ENCODE measurements around the gene CNKSR3. TPM values are rescaled to one million over a fixed set of nuclear protein-coding genes. Genes with fewer than 3 reads are reported as not detected.
"Not testable (repeated sequence)": the region's sequence is repeated elsewhere in the genome, so short reads cannot be mapped to it uniquely, and the experiment has no call there.

CNKSR3 gene
- polyA plus RNA-seq (2014; cell fraction: cytosol; rRNA removed): 0.56 TPM in 1 of 2 replicates, not detected in the other
- polyA plus RNA-seq (2014; cell fraction: nucleus; rRNA removed): 0.10 and 0.58 TPM in 2 replicates

DNA sequence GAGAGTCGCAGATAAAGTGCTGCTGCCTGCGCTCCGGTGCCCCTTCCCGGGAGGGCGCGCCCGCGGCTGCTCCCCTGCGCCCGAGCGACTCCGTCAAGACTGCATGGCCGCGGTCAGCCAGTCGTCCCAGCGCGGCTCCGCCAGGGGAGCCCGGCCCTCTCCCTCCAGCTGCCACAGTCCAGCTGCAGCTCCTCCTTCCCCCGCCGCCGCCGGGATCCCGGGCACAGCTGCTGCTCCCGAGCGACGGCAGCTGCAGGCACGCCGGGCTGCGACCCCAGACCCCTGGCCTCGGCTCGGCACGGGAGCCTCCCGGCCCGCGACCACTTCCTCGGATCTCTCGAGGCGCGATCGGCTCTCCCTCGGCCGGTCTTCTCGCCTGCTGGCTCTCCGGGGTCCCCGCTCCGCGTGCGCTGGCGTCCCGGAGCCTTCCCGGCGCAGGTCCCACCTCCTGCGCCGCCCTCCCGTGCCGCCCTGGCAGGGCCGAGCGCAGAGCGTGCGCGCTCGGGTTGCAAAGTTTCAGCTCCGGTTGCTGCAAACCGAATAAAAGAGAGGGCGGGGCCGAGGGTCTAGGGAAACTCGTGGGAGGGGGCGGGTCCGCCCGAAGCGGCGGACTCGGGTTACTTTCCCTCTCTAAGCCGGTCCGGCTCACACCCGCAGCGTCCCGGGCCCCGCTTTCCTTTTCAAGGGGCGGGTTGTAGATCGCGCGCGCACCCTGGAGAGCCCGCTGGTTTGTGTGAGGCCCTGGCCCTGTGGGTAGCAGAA is at the start of gene CNKSR3:
CNKSR3 (minus strand) TSS at position 542 of the 762 bp plus-strand sequence. CDS start 571 bp downstream, outside the sequence.
- DNase-seq (ENCODE audit: low spot score): peak; percentile 65

DNA sequence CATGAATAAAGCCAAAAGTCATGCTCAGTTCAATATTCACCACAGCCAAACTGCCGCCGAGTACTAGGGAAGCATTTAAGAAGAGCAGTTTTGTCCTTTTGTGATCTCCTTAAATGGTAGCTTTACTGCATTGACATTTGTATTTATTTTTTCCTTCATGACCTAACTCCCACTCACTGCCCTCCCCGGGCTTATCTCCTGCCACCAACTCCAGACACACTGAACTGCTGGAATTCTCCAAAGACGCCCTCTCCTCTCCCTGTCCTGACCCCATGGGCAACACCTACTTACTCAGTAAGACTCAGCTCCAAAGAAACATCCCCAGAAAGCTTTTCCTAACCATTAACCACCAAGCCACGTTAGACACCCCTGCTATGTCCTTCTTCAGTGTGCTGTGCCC is 48.5 kb upstream of the CNKSR3 start:
- DNase-seq (ENCODE audit: low spot score): no peak

DNA sequence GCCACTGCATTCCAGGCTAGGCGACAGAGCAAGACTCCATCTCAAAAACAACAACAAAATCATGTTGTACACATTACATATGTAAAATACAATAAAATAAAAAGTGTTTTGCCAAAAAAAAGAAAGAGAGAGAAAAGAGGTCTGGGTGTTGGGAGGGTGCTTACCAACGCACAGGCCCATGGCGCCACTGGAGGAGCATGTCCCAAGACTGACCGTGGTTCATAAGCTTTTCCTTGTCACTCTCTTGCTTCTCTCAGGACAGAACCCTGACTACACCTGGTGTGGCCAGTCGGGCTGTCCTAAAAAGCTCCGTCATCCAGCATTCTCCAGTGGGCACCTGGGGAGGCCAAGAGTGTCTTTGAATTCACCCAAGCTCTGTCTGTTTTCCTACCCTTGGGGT is 48.0 kb upstream of the CNKSR3 start:
- no peak for DNase-seq (ENCODE audit: low spot score)

DNA sequence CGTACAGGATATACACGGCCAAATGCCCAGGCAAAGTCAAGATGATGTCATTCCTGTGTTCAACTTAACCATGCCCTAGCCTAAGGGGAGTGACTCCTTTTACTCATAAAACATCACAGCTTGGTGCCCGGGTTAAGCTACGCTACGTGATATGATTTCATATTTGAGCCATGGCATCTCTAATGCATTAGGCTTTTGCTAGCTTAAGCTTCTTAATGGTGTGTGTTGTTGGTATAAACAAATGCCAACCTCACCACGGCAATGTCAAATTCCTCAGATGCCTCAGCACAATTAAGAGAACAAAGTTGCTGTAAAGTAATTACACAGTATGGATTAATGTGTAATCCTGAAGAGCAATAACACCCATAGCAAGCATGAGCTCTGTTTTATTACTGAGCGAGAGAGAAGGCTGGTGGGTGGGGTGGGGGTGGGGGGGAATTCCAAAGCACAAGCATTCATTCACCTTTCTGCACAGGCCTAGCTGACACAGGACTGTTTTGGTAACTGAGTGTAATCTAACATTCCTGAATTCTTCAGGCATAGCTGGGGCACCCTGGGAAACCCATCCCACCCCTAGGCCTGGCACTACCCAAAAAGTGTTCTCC is 44.7 kb upstream of the CNKSR3 start:
- no peak for DNase-seq (ENCODE audit: low spot score)

DNA sequence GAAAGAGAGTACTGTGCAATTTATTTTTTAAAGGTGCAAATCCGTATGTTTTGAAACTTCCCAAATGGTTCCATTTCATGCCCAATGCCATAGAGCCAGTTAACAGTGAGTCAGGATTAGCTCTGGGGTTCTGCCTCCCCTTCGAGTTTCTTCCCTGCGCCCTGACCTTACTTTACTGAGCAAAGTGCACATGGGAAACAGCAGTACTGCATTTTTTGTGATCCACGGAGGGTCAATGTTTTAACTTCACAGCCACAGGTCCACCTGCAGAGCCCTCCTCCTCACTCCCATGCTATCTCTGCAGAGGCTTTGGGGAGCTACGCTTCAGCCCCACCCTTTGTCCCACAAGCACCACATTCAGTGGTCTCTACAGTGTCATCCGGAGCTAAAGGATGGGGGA is 44.0 kb upstream of the CNKSR3 start:
- no peak for DNase-seq (ENCODE audit: low spot score)

DNA sequence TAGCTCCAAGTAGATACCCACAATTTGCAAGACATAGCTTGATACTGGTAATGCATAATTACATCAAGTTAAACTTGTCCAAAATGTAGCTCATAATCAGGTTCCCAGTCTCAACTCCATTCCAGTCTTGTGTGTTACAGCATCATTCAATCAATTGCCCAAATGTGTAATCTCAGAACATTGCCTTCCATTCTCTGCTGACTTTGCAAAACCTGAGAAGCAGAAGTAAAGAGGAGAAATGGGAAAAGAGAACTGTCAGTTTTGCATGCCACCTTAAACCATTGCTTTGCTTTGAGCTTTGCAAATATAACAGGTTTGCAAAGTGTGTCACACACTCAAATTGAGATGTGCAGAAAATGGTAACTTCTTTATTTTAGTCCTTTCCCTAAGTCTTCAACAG is 40.3 kb upstream of the CNKSR3 start:
- no peak for DNase-seq (ENCODE audit: low spot score)

DNA sequence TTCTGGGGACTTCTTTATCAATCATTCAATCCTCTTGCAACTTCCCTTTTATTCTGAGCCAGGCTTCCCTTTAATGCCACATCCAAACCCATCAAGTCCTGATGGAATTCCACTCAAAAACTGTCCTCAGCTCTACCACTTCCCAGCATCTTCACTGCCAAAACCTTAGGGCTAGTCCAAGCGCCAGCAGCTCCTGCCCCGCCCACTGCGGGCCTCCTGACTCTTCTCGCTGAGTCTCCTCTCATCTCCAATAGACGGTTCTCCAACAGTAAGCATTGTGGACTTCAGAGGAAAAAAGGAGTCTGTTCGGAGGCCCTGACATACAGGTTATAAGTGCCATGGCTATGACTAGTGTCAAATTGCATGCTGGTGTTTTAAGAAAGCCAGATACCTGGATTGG is 38.7 kb upstream of the CNKSR3 start:
- DNase-seq (ENCODE audit: low spot score): no peak

DNA sequence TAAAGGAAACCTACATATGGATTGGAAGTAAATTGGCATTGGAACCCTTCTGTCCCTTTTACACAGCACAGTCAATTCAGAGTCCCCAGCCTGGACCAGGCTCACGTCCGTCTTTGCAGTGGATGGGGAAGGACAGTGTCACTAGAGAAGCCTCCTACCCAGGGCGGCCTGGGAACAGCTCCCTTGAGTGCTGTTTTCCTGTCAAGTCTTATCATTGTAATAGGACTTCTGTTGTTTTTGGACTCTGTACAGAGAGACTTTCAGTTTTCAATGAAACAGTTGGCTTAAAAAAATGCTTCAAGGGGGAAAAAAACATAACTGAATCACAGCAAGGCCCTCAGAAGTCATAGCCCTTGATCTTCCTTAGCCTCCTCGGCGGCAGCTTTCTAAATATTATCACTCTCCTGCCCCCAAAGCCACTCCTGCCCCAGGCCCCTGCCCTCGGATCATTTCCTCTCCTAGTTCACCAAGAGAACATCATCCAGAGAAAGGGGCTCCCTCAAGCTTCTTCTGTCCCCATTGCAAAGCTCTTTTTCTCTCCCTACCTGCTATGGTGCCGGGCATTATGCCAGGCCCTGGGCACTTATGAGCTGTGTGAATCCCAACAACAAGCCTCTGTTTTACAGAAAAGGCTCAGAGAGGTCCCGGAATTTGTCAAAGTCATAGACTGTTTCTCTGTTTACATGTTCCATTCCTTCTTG is 37.8 kb upstream of the CNKSR3 start:
- DNase-seq (ENCODE audit: low spot score): no peak

DNA sequence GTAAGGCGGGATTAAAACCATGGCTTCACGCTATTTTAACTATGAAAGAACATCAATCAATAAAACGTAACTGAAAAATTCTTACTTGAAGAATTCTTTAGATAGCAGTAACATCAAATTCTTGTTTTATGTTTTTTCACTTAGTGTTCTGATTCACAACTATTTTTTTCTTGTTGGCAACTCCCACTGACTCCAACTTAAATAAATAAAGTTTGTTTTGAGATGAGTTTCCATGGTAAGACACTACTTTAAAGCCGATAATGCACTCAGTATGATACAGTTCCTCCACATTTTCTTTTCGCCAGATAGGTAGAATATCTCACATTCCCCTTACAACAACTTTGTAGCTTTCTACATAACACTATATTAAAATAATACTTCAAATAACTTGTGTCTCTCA is 33.1 kb upstream of the CNKSR3 start:
- DNase-seq (ENCODE audit: low spot score): no peak

DNA sequence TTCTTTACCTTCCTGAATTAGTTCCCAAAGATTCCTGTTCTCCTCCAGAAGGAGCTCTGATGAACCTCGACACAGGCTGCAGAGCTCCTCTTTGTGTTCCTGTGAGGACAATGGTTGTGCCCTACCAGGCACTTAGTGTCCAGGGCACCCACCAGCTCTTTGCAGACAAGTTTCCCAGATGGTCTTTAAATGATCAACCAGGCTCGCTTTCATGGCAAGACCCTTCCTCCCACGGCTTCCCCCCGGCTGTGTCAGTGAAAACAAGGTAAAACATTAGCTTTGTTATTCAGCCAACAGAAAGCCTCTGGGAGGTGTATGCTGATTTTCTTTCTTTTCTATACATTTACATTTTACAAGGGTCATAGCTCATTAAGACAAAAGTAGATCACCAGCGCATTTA is 32.3 kb upstream of the CNKSR3 start:
- no peak for DNase-seq (ENCODE audit: low spot score)

DNA sequence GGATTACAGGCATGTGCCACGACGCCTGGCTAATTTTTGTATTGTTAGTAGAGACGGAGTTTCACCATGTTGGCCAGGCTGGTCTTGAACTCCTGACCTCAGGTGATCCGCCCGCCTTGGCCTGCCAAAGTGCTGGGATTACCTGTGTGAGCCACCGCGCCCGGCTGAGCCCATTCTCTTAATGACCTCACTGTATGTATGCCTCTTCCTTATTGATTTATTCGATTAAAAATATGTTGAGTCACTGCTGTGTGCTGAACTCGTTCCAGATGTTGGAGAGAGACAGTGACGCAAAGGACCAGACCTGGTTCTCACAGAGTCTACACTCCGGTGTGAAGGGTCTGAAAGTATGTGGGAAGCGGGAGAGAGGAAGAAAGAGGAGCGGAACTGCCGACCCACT is 31.4 kb upstream of the CNKSR3 start:
- not testable (repeated sequence) for DNase-seq (ENCODE audit: low spot score)

DNA sequence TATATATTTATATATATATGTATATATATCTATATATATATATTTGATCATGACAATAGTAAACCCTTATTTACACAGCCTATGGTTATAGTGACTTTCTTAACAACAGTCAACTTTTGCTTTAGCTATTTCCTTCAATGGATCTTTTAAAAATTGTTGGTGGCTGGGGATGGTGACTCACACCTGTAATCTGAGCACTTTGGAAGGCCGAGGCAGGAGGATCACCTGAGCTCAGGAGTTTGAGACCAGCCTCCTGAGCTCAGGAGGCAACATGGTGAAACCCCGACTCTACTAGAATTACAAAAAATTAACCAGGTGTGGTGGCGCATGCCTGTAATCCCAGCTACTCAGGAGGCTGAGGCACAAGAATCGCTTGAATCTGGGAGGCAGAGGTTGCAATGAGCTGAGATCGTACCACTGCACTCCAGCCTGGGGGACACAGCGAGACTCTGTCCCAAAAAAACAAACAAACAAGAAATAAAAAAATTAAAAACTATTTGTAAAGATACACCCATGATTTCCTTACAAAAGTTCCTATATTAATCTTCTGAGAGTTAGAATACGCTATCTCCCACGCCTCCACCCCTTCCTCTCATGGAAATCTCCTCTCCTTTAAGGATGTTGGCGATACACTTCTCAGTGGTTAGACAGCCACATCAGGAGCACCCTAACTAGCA is 29.2 kb upstream of the CNKSR3 start:
- no peak for DNase-seq (ENCODE audit: low spot score)

DNA sequence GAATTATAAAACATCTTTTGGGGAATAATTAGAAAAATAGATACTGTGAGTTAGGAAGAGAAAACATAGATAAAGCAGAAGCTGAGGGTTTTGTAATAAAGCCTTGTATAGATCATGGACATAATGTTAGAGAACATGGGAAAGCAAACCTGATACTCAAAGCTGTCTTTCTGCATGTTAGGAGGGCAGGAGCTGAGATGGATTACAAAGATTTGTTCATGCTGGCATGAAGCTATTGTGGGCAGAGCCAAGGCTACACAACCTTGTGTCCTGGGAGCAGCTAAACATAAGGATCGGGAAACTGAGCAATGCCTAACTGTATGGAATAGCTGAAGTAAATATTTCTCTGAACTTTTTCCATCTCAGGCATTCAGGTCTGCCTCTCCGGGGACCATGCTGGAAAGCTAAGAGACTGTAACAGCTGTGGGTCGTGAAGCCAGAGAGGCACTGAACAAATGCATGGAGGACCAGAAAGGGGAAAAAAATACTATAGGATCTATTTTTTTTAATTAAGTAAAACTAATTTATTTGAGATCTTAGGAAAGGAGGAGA is 28.2 kb upstream of the CNKSR3 start:
- no peak for DNase-seq (ENCODE audit: low spot score)

DNA sequence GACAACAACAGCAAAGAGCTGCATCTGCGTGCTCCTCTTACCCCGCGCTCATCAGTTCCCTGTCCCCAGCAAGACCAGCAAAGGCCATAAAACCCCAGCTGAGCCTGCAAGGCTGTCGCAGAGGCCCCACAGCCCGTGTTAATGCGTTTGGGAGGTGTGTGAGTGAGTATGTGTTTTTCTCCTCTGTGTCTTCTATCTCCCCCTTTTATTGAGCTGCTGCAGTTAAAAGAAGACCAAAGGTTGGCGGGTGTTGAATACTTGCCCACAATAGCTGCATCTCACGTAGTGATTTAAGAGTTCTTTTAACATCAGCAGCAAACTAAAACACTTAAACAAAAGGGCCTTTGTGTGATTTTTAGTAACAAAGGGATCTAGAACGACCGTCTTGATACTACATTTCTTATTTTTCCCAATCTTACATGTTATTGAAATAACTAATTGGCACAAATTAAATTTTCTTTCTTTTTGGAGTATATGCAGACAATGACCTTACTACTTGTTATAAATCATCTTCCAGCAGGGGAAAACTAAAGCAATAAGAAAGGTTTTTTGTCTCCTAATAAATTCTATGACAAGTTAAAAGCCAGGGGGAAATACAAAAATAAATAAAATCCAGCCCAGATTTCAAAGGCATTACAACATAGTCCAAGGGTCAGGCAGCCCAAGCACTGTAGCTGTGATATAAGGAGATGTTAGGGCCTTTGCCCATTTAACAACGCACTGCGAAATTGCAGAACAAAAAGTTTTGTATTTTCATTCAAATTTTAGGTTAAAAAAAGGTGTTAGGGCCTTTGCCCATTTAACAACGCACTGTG is 27.2 kb upstream of the CNKSR3 start:
- no peak for DNase-seq (ENCODE audit: low spot score)

DNA sequence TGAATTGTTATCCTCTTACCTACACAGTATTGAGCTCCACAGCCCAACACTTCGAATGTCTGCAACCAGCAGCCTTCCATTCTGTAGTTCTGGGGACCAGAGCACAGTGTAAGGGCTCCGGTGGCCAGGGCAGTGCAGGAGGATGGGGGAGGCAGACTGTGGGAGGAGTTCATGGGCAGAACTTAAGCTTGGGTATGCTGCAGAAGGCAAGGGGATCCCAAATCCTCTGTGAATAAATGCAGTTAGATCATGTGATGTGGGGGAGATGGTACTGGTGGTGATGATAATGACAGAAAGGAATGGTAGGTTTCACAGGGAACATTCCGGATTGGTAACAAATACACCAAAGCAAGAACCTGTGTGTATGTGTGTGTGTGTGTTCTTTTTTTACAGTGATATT is 26.5 kb upstream of the CNKSR3 start:
- no peak for DNase-seq (ENCODE audit: low spot score)

DNA sequence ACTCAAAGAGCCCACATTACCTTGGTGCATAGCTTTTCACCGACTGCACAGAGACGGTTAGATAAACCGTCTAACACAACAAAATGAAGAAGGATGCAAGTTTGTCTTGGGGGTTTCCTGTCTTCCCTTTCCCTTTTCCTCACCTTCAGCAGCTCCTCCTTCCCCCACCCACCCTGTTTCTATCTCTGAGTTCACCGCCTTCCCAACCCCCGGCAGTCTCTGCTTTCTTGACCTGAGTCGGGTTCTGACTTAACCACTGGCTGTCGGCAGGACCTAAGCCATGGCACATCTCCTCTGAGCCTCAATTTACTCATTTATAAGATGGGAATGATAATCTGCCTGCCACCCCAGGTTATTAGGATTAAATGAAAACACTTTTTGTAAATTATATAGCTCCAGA is 25.8 kb upstream of the CNKSR3 start:
- no peak for DNase-seq (ENCODE audit: low spot score)

DNA sequence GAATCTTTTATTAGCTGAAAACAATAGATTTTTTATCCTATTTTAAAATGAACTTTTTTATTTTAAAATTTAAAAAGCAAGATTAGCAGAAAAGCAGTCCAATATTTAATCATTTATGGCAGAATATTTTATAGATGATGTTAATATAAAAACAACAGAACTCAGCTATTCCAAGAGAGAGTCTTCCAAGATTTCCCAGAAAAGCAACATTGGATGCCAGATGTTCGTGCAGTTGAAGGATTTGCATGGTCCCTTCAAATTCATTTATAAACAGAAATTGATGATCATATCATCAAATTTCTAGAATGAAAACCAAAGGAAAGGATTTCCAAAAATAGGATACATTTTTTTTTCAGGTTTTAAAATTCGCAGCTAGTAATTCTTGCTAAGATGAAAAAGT is 25.4 kb upstream of the CNKSR3 start:
- DNase-seq (ENCODE audit: low spot score): no peak

DNA sequence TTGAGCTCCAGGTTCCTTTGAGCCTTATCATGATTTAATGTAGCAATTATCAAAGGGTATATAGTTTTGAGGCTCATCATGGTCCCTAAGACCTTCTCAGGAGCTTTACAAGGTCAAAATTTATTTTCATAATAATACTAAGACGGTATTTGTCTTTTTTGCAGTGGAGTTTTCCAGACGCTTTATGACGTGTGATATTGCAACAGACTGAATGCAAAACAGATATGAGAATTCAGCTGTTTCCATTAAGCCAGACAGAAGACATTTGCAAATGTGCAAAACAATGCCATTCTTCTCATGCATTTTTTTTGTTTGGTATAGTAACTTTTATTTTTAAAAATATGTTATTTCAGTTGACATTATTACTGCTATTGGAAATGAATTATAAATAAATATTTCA is 24.7 kb upstream of the CNKSR3 start:
- DNase-seq (ENCODE audit: low spot score): no peak

DNA sequence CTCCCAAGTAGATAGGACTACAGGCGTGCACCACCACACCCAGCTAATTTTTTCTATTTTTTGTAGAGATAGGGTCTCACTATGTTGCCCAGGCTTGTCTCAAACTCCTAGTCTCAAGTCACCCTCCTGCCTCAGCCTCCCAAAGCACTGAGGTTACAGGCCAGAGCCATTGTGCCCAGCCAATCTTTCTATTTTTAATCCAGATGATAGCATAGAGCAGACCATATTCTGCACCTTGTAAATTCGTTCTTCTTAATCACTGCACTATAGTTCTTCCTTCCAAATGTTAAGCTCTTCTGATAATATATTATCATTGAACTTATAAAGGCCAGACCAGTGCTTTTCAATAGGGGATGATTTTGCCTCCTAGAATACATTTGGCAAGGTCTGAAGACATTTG is 24.0 kb upstream of the CNKSR3 start:
- no peak for DNase-seq (ENCODE audit: low spot score)

DNA sequence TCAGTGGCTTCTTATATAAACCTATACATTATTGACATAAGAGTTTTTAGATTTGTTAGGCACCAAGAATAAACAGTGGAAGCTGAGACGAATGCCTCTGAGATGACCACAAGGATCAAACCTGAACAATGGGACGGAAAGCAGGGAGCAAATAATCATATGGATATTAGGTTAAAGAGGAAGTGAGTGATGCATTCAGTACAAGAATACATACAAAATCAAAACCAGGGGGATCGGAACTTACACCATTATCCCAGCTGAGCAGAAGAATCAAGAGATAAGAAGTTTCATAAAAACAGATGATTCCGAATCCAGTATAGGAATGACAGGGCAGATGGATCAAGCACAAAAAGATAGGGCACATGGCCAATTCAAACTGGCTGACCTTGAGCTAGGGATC is 21.9 kb upstream of the CNKSR3 start:
- no peak for DNase-seq (ENCODE audit: low spot score)

DNA sequence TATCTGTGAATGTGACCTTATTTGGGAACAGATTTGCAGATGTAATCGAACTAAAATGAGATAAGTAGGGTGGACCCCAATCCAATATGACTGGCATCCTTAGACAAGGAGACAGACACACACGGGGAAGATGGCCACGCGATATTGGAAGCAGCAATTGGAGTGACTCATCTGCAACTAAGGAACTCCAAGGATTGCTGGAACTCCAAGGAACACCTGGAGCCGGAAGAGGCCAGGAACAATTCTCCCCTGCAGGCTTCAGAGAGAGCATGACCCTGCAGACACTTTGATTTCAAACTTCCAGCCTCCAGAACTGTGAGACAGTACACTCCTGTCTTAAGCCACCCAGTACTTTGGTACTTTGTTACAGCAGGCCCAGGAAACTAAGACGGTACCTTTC is 19.5 kb upstream of the CNKSR3 start:
- no peak for DNase-seq (ENCODE audit: low spot score)
